Panc1 (cell line): ENCODE data around the gene USP5.

Experiments used
- POLR2AphosphoS5 ChIP-seq: IDR thresholded peaks from 2 replicates; pipeline ENCODE4 v1.6.1; 2012; ENCODE audit warnings: mild to moderate bottlenecking, low read depth, low read length, moderate library complexity
- TF ChIP-seq, protein P1 (sequence below): fragments of 450-650 bp; IDR thresholded peaks from 2 replicates; pipeline ENCODE4 v1.5.1; 2017; ENCODE audit warnings: mild to moderate bottlenecking

DNA sequence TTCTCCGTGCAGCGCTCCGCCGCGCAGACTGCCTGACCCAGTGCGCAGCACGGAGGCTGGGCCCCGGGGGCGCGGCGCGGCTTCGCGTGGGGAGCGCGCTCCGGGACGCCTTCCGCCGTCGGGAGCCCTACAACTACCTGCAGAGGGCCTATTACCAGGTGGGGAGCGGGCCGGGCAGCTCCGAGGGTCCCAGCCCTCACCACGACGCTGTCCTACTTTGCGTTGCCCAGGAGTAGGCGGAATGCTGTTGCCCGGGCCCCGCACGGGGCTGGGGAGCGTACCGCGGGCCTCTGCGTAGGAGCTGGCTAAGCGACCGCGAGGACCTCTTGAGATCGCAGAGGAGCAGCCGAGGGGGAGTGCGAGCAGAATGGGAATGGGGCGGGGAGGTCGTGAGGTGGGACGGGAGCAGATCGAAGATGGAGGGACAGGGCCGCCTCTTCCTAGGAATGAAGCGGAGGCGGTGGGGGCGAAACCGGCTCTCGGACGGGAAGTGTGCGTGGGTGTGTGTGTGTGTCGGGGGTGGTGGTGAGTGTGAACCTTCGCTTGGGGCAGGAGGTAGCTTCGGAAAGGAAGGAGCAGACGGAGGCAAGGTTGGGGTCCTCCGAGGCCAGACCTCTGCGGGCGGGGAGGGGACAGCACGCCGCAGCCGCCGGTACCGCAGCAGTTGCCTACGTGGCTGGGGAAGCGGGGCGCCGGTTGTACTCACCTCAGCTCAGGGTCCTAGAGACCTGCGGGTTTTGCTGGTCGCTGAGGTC is 23.0 kb upstream of the USP5 start:
- TF ChIP-seq, protein P1, sequence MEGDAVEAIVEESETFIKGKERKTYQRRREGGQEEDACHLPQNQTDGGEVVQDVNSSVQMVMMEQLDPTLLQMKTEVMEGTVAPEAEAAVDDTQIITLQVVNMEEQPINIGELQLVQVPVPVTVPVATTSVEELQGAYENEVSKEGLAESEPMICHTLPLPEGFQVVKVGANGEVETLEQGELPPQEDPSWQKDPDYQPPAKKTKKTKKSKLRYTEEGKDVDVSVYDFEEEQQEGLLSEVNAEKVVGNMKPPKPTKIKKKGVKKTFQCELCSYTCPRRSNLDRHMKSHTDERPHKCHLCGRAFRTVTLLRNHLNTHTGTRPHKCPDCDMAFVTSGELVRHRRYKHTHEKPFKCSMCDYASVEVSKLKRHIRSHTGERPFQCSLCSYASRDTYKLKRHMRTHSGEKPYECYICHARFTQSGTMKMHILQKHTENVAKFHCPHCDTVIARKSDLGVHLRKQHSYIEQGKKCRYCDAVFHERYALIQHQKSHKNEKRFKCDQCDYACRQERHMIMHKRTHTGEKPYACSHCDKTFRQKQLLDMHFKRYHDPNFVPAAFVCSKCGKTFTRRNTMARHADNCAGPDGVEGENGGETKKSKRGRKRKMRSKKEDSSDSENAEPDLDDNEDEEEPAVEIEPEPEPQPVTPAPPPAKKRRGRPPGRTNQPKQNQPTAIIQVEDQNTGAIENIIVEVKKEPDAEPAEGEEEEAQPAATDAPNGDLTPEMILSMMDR, result no peak; the same call in none of the 2 replicates
- no peak for TF ChIP-seq POLR2AphosphoS5
